Trophoblast cell (in vitro differentiated cells and primary cell): ENCODE results near the gene FXYD5.

Experiments used
- DNase-seq, 2 donors: peaks; one replicate each; pipeline ENCODE4 v3.0.0-alpha.2; 2016
- H2AFZ ChIP-seq: 2 replicates; pipeline ENCODE4 v1.6.1; 2013; ENCODE audit warnings: low read length, moderate library complexity, mild to moderate bottlenecking; ENCODE audit not compliant: insufficient read depth, poor library complexity
- H2AK5ac ChIP-seq: 2 replicates; pipeline ENCODE4 v1.6.1; 2013; ENCODE audit warnings: mild to moderate bottlenecking, low read length
- H2BK120ac ChIP-seq: 2 replicates; pipeline ENCODE4 v1.6.1; 2013; ENCODE audit warnings: low read length, mild to moderate bottlenecking, moderate library complexity; ENCODE audit not compliant: insufficient read depth, poor library complexity
- H2BK12ac ChIP-seq: 2 replicates; pipeline ENCODE4 v1.6.1; 2013; ENCODE audit warnings: mild to moderate bottlenecking, low read length, moderate library complexity
- H2BK5ac ChIP-seq: 2 replicates; pipeline ENCODE4 v1.6.1; 2013; ENCODE audit warnings: low read length, low read depth, moderate library complexity, mild to moderate bottlenecking; ENCODE audit not compliant: poor library complexity
- H3K14ac ChIP-seq: 2 replicates; pipeline ENCODE4 v1.6.1; 2013; ENCODE audit warnings: mild to moderate bottlenecking, low read length
- H3K18ac ChIP-seq: 2 replicates; pipeline ENCODE4 v1.6.1; 2013; ENCODE audit warnings: mild to moderate bottlenecking, low read length
- H3K23ac ChIP-seq: 2 replicates; pipeline ENCODE4 v1.6.1; 2013; ENCODE audit warnings: low read length
- H3K27ac ChIP-seq: 2 replicates; pipeline ENCODE4 v1.5.1; 2013; ENCODE audit warnings: low read depth, mild to moderate bottlenecking, inconsistent platforms, low read length, moderate library complexity
- H3K27me3 ChIP-seq: 2 replicates; pipeline ENCODE4 v1.6.1; 2013; ENCODE audit warnings: inconsistent platforms, mild to moderate bottlenecking, low read length, moderate library complexity; ENCODE audit not compliant: insufficient read depth
- H3K36me3 ChIP-seq, 2 experiments: 1 replicate in 1 of 2; 2 replicates in 1 of 2; pipeline ENCODE4 v1.6.1; 2013; ENCODE audit warnings: low read length in 2 of 2, mild to moderate bottlenecking in 2 of 2, moderate library complexity in 1 of 2; ENCODE audit not compliant: insufficient read depth in 2 of 2, control insufficient read depth in 1 of 2
- H3K4ac ChIP-seq: 2 replicates; pipeline ENCODE4 v1.6.1; 2013; ENCODE audit warnings: low read depth, mild to moderate bottlenecking, low read length, moderate library complexity
- H3K4me1 ChIP-seq, 2 experiments: 1 replicate in 1 of 2; 2 replicates in 1 of 2; pipeline ENCODE4 v1.6.1; 2013; ENCODE audit warnings: low read length in 2 of 2, mild to moderate bottlenecking in 2 of 2, moderate library complexity in 1 of 2; ENCODE audit not compliant: insufficient read depth in 2 of 2, control insufficient read depth in 1 of 2
- H3K4me2 ChIP-seq: 2 replicates; pipeline ENCODE4 v1.6.1; 2013; ENCODE audit warnings: inconsistent platforms, mild to moderate bottlenecking, low read length, moderate library complexity
- H3K4me3 ChIP-seq: 2 replicates; pipeline ENCODE4 v1.5.1; 2013; ENCODE audit warnings: mild to moderate bottlenecking, low read depth, low read length, inconsistent platforms
- H3K79me1 ChIP-seq: one replicate; pipeline ENCODE4 v1.6.1; 2013; ENCODE audit warnings: low read length
- H3K79me2 ChIP-seq: 2 replicates; pipeline ENCODE4 v1.6.1; 2013; ENCODE audit warnings: low read length, mild to moderate bottlenecking; ENCODE audit not compliant: control insufficient read depth, insufficient read depth, poor library complexity
- H3K9ac ChIP-seq: 2 replicates; pipeline ENCODE4 v1.6.1; 2013; ENCODE audit warnings: mild to moderate bottlenecking, low read length
- H3K9me3 ChIP-seq: 2 replicates; pipeline ENCODE4 v1.6.1; 2013; ENCODE audit warnings: low read depth, mild to moderate bottlenecking, control low read depth, inconsistent platforms, low read length; ENCODE audit not compliant: insufficient read depth
- H4K12ac ChIP-seq: 2 replicates; pipeline ENCODE4 v1.6.1; 2013; ENCODE audit warnings: low read depth, mild to moderate bottlenecking, low read length, moderate library complexity
- H4K8ac ChIP-seq: 2 replicates; pipeline ENCODE4 v1.6.1; 2013; ENCODE audit warnings: low read depth, mild to moderate bottlenecking, low read length, moderate library complexity
- H4K91ac ChIP-seq: one replicate; pipeline ENCODE4 v1.6.1; 2013; ENCODE audit warnings: low read depth, mild to moderate bottlenecking, low read length, moderate library complexity
- WGBS: extraction: QIAGEN DNeasy Blood & Tissue Kit; methylation state at CpG from one replicate; pipeline ENCODE4 v1.1.7; 2013; ENCODE audit warnings: missing lambda C conversion rate; ENCODE audit not compliant: insufficient read length, insufficient coverage; ENCODE audit errors: extremely low coverage; 5-methylcytosine and 5-hydroxymethylcytosine counted together

Gene FXYD5

DNA sequence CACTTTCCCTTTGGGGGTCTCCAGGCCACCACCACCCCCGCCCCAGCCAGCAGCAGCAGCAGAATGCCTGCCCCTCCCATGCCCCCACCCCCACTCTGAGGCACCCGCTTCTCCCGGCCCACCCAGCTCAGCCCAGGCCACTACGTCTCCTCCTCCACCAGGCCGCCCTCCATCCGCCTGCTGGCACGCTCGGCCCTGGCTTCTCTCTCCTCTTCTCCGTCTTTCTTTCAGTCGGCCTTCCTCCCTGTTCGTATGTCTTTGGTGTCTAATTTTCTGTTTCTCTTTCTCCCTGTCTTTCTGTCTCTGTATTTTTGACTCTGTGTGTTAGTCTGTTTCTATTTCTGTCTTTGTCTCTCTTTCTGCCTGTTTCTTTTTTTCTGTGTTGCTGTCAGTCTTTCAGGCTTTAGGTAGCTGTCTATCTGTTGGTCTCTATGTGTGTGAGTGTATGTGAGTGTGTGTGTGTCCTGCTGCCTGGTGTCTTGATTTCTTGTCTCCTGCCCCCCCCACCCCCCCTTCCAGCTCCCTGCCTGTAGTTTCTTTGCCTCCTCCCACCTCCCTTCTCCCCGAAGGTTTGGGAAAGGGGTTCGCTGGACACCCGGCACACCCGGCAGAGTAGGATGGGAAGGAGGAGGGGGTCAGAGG lies 19.8 kb upstream of the FXYD5 start, which contains the start of gene LGI4:
TSS of gene LGI4 (minus strand) at position 459 of the 642 bp plus-strand sequence. CDS start at position 80, 379 bp downstream.
- Histone ChIP-seq H3K23ac (no peak within 1 kb of the TSS), H3K9me3 (peaks cover 4% of the 10 kb centered on the region), H3K18ac (no peak within 1 kb of the TSS), H3K14ac (no peak within 1 kb of the TSS), H3K4me3 (no peak within 1 kb of the TSS), H3K79me1 (no peaks in the 10 kb centered on the region), H3K27ac (no peak within 1 kb of the TSS), H3K79me2 (no peaks in the 10 kb centered on the region), H3K4ac (no peak within 1 kb of the TSS), H3K9ac (no peak within 1 kb of the TSS), H3K4me1 (no peaks in the 10 kb centered on the region), H2BK12ac (no peak within 1 kb of the TSS), H4K91ac (no peak within 1 kb of the TSS), H2AK5ac (no peak within 1 kb of the TSS), H2BK120ac (no peak within 1 kb of the TSS), H4K12ac (no peak within 1 kb of the TSS), H2AFZ (no peak within 1 kb of the TSS), H2BK5ac (no peak within 1 kb of the TSS), H3K27me3 (no peaks in the 10 kb centered on the region), H3K36me3 (no peaks in the 10 kb centered on the region), H4K8ac (no peak within 1 kb of the TSS), H3K4me2 (no peak within 1 kb of the TSS)
- WGBS: no CpG with 5 or more reads among the region's 15 CpGs
- no peak for DNase-seq

DNA sequence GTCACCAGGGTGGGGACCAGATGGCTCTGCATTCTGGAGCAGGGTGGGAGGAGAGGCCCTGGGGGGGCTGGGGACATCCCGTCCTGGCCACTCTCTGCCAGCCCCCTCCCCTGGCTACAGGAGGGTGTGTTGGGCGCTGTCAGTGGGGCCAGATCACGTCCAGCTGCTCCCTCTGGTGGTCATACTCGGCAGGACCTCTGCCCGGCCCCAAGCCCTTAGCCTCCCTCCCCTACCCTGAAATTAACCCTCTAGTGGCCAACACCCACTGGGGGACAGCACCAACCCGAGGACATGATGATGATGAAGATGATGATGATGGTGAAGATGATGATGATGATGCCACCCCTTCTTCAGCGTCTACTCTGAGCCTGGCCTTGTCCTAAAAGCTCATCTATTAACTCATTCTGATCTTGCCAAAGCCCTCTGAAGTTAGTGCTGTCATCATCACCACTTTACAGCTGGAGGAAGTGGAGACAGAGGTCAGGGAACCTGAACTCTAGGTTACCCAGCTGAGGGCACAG lies 19.1 kb upstream of the FXYD5 start:
- H2BK12ac ChIP-seq: no peak overlapping the region
- no peak overlapping the region for H2BK5ac ChIP-seq
- H3K9me3 ChIP-seq: peaks cover 4% of the 10 kb centered on the region
- no peak overlapping the region for H2BK120ac ChIP-seq
- H3K36me3 ChIP-seq: no peaks in the 10 kb centered on the region
- no peak overlapping the region for H3K4ac ChIP-seq
- H3K79me2 ChIP-seq: no peaks in the 10 kb centered on the region
- no peak overlapping the region for H3K23ac ChIP-seq
- no peak overlapping the region for H3K18ac ChIP-seq
- no peak overlapping the region for H3K14ac ChIP-seq
- H2AFZ ChIP-seq: no peak overlapping the region
- no peak overlapping the region for H3K4me3 ChIP-seq
- no peak overlapping the region for H3K4me2 ChIP-seq
- no peak overlapping the region for H4K12ac ChIP-seq
- H3K27me3 ChIP-seq: no peaks in the 10 kb centered on the region
- DNase-seq: peak; percentile 54 to 73
- H2AK5ac ChIP-seq: no peak overlapping the region
- H3K4me1 ChIP-seq: no peaks in the 10 kb centered on the region
- no CpG with 5 or more reads among the region's 7 CpGs for WGBS
- H3K27ac ChIP-seq: no peak overlapping the region
- no peak overlapping the region for H4K91ac ChIP-seq
- no peaks in the 10 kb centered on the region for H3K79me1 ChIP-seq
- H3K9ac ChIP-seq: no peak overlapping the region
- H4K8ac ChIP-seq: no peak overlapping the region

DNA sequence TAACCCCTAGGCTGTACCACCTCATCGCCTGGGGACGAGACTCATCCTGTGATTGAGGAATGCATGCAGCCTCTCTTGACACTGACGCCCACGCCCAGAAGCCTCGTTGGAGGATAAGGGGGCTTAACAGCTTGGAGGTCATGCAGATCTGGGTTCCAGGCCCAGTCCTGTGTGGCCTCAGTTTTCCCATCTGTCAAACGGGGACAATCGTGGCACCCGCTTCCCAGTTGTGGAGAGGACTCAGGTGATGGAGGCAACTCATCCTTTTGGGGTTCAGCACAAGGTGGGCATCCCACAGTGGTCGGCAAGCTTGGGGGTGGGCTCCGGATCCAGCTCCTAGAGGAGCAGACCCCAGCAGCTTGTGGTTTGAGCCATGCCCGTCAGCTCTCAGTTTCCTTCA lies 18.3 kb upstream of the FXYD5 start:
- no peaks in the 10 kb centered on the region for H3K27me3 ChIP-seq
- no peaks in the 10 kb centered on the region for H3K79me1 ChIP-seq
- no peak overlapping the region for H2AK5ac ChIP-seq
- H4K12ac ChIP-seq: no peak overlapping the region
- no peak overlapping the region for H3K14ac ChIP-seq
- no peak overlapping the region for H3K27ac ChIP-seq
- H3K4me3 ChIP-seq: no peak overlapping the region
- no peak overlapping the region for H4K91ac ChIP-seq
- no peaks in the 10 kb centered on the region for H3K4me1 ChIP-seq
- no peak overlapping the region for H3K9ac ChIP-seq
- H4K8ac ChIP-seq: no peak overlapping the region
- no peak overlapping the region for H3K4ac ChIP-seq
- H2BK5ac ChIP-seq: no peak overlapping the region
- no peak overlapping the region for H2AFZ ChIP-seq
- H3K4me2 ChIP-seq: no peak overlapping the region
- no peak overlapping the region for H3K23ac ChIP-seq
- peaks cover 4% of the 10 kb centered on the region for H3K9me3 ChIP-seq
- H3K79me2 ChIP-seq: no peaks in the 10 kb centered on the region
- DNase-seq: no peak
- H2BK12ac ChIP-seq: no peak overlapping the region
- no peaks in the 10 kb centered on the region for H3K36me3 ChIP-seq
- no peak overlapping the region for H3K18ac ChIP-seq
- WGBS: no CpG with 5 or more reads among the region's 11 CpGs
- no peak overlapping the region for H2BK120ac ChIP-seq

DNA sequence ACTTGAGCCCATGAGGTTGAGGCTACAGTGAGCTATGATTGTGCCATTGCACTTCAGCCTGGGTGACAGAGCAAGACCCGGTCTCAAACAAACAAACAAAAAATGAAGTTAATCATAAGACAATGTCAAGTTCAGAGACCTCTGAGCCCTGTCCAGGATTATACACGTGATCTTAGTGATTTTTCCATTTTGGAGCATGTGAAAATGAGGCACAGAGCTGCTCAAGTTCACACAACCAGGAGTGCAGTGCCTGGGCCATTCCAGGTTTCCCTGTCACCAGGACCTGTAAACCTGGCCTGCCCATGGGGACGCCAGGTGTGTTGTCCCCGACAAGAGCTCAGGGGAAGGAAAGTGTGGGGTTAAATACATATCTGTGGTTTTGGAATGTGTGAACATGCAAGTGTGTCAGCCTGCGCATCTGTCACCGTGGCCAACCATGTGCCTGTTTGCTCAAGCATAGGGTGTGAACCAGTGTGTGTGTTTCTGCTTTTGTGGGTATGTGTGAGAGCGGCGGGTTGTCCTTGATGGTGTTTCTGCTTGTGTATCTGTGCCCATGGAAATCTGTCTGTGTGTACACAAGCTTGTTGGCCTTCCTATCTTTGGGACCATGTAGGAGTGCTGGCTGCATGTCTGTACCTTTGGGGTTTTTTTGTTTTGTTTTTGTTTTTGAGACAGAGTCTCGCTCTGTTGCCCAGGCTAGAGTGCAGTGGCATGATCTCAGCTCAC lies 17.4 kb upstream of the FXYD5 start:
- H3K79me2 ChIP-seq: no peaks in the 10 kb centered on the region
- peaks cover 8% of the 10 kb centered on the region for H3K27me3 ChIP-seq
- H3K4me2 ChIP-seq: no peak overlapping the region
- H3K4me3 ChIP-seq: no peak overlapping the region
- no peaks in the 10 kb centered on the region for H3K79me1 ChIP-seq
- H4K8ac ChIP-seq: no peak overlapping the region
- no peak overlapping the region for H3K27ac ChIP-seq
- H2AFZ ChIP-seq: no peak overlapping the region
- H2BK5ac ChIP-seq: no peak overlapping the region
- H3K4ac ChIP-seq: no peak overlapping the region
- no peak overlapping the region for H4K91ac ChIP-seq
- H3K36me3 ChIP-seq: no peaks in the 10 kb centered on the region
- no peak for DNase-seq
- no peak overlapping the region for H3K9ac ChIP-seq
- peaks cover 4% of the 10 kb centered on the region for H3K9me3 ChIP-seq
- H3K4me1 ChIP-seq: peaks cover 0 to 4% of the 10 kb centered on the region in 2 experiments
- WGBS: no CpG with 5 or more reads among the region's 9 CpGs
- H3K18ac ChIP-seq: no peak overlapping the region
- no peak overlapping the region for H2BK12ac ChIP-seq
- no peak overlapping the region for H3K23ac ChIP-seq
- no peak overlapping the region for H2BK120ac ChIP-seq
- H3K14ac ChIP-seq: no peak overlapping the region
- H2AK5ac ChIP-seq: no peak overlapping the region
- no peak overlapping the region for H4K12ac ChIP-seq
